RPMI8226 (cell line): ENCODE measurements around the gene AP3B1.

Experiments used
- DNase-seq: peaks from one replicate; pipeline ENCODE4 v3.0.0-alpha.2; 2015

AP3B1 gene

DNA sequence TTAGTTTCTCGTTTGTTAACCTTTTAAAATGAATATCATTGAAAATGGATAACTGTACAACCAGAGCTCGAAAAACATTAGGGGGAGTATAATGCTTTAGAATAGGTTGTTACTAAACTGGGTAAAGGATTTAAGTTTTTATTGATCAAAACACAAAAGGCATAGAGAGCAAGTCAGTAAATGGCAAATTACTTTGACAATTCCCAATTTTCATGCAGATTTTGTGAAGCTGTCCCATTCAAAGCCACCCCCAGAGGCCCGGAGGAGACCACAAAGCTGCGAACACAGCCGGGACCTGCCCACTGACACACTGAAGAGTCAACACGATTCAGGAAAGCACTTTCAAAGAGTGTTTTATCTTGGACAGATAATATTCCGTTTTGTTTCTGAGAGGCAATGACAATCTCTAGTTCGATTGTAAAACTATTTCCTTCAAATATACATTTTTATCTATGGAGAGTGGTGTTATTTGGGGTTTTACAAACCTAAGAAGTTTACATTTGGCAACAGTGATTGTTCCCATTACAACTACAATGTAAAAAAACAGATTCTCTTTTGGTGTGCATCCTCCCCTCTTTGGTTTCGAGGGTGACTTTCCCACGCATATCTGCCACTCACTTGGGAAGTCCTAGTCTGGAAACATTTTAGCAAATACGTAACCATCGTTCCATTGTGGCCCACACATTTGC lies 335.7 kb downstream of the AP3B1 start:
- no peak for DNase-seq

DNA sequence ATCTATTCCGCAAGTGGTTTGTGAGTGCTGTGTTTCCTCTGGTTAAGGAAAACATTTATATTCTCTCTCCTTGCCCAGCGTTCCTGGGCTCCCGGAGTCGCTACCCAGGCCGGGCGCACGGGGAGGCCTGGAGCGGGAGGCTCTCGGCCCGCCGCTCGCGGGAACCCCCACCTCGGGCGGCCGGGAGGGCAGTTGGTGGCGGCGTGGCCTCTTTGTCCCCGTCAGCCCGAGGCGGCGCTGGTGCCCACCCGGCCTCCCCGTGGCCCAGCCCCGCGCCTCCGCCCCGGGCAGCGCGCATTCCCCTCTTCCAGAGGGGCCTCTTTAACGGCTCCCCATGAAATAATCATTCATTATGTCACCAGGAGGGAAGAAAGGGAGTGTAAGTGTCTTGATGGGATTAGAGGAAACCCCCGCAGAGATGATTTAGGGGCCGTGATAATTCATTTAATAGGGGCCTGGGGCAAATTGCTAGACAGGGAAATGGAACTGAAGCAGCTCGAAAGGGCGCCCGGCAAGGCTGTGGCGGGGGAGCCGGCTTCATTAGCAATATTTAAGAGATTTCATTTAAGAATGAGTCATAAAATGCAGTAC lies 336.5 kb downstream of the AP3B1 start:
- no peak for DNase-seq

DNA sequence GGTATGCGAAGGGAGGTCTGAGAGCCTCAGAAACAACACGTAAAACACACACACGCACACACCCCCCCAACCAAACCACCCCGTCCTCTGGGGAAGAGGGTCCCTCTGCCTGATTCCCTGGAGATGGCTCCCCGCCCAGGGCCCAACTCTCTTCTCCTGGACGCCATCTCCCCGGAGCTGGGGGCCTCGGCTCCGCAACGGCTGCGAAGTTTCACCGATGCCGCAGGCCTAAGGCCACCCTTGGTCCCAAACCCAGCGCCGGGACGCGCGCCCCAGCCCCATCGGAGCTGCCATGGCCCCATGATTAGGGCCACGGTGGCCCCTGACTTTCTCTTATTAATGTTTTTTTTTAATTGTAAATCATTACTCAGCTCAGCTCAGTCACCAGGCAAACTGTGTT lies 337.0 kb downstream of the AP3B1 start:
- DNase-seq: no peak

- DNase-seq: no peak
Measured at GRCh38 chr5:77957081-77957480, 337.4 kb downstream of the AP3B1 start.

DNA sequence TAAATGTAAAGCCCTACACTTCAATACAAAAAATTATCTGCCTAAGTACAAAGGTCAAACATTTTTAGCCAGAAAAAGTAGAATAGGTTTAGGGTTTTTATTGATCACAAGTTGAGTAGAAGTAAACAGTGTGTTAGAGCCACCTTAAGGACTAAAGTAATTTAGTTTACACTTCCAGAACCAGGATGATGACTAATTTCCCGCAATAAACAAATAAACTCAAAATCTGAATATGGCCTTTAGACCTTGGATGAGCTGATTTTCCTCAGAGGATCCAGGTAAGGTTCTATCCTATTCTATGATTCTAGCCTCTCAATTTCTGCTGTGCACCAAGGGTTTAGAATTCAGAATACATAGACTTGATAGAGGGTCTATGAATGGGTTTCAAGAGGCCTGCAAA lies 338.9 kb downstream of the AP3B1 start:
- no peak for DNase-seq

- no peak for DNase-seq
Measured at GRCh38 chr5:77953374-77953773, 341.1 kb downstream of the AP3B1 start.

DNA sequence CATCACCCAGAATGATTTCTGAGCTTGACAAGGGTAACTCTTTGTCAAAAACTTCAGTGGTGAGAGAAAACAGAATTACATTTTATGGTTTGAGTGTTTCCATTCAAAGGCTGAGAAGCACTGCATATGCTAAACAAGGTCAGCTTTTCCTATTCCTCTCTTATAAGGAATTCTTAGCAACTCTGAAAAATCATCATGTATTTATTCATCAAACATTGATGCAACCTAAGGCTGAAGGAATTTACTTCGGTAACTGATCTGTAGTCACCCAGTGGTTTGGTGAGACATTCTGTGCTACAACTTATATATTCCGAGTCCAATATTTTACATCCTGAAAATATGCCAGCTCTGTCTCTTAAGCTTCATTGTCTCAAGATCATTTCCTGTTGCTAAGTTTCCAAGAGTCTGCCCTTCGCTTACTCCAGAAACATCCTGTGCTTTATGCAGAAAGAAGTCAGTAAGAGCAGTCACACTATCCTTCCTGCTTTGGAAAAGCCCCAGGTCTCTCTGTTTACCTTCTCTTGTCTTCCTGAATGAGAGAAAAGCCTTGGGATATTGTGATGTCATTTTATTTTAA lies 341.8 kb downstream of the AP3B1 start:
- no peak for DNase-seq
